ENCODE measurements around the gene SBNO2. TPM values are rescaled to one million over a fixed set of nuclear protein-coding genes. Genes with fewer than 3 reads are reported as not detected.
A peak's percentile ranks its signal among the peaks of the same experiment; 100 is the strongest.

The SBNO2 gene
- total and polyA plus RNA-seq, 9 of the 15 experiments (the other 6 are each of a cell fraction or from before 2014, with no cell fraction given), result 0.01 to 46.2 (median 6.7) TPM

- peaks cover 16 to 31% of the 10 kb centered on the region in 2 experiments for H3K4me1 ChIP-seq (replicated peaks in 1 of 2; ENCODE audit: control insufficient read depth in 2 of 2, insufficient read depth in 2 of 2, low read length in 2 of 2)
- 71% methylated on average over 10 of the region's 10 CpGs for WGBS (ENCODE audit: insufficient coverage, low coverage, missing lambda C conversion rate)
- TF ChIP-seq ZNF507 (tag; conservative IDR thresholded peaks at IDR 0.05) (no peak), ZNF175 (CRISPR knock-in tag; IDR thresholded peaks at IDR 0.05; ENCODE audit: low read depth) (no peak), EP300 (IDR thresholded peaks at IDR 0.05; ENCODE audit: low read length) (no peak), GTF2E2 (tag; IDR thresholded peaks at IDR 0.05) (no peak), ZNF146 (CRISPR knock-in tag; IDR thresholded peaks at IDR 0.05; ENCODE audit: unreplicated experiment) (no peak), BCOR (IDR thresholded peaks at IDR 0.05) (no peak)
- TF ChIP-seq, protein P1, sequence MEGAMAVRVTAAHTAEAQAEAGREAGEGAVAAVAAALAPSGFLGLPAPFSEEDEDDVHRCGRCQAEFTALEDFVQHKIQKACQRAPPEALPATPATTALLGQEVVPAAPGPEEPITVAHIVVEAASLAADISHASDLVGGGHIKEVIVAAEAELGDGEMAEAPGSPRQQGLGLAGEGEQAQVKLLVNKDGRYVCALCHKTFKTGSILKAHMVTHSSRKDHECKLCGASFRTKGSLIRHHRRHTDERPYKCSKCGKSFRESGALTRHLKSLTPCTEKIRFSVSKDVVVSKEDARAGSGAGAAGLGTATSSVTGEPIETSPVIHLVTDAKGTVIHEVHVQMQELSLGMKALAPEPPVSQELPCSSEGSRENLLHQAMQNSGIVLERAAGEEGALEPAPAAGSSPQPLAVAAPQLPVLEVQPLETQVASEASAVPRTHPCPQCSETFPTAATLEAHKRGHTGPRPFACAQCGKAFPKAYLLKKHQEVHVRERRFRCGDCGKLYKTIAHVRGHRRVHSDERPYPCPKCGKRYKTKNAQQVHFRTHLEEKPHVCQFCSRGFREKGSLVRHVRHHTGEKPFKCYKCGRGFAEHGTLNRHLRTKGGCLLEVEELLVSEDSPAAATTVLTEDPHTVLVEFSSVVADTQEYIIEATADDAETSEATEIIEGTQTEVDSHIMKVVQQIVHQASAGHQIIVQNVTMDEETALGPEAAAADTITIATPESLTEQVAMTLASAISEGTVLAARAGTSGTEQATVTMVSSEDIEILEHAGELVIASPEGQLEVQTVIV (CRISPR knock-in tag; IDR thresholded peaks at IDR 0.05; ENCODE audit: borderline replicate concordance), result no peak
- TF ChIP-seq, protein P2, sequence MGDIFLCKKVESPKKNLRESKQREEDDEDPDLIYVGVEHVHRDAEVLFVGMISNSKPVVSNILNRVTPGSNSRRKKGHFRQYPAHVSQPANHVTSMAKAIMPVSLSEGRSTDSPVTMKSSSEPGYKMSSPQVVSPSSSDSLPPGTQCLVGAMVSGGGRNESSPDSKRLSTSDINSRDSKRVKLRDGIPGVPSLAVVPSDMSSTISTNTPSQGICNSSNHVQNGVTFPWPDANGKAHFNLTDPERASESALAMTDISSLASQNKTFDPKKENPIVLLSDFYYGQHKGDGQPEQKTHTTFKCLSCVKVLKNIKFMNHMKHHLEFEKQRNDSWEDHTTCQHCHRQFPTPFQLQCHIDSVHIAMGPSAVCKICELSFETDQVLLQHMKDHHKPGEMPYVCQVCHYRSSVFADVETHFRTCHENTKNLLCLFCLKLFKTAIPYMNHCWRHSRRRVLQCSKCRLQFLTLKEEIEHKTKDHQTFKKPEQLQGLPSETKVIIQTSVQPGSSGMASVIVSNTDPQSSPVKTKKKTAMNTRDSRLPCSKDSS (IDR thresholded peaks at IDR 0.05; ENCODE audit: low read depth, partially characterized antibody), result no peak
- no peaks in the 10 kb centered on the region for H4K20me1 ChIP-seq (replicated peaks; ENCODE audit: control insufficient read depth, insufficient read depth, low read length)
- DNase-seq (ENCODE audit: extremely low read depth in 1 of 4, low spot score in 3 of 4) (no peak), FAIRE-seq (no peak), ATAC-seq (no peak)
- peak overlapping the region in 1 of 2 experiments; percentile 50; a peak in 1 of 4 replicates for H3K9ac ChIP-seq (ENCODE audit: insufficient read depth in 1 of 2, low read depth in 2 of 2, low read length in 2 of 2)
- H3K79me2 ChIP-seq (ENCODE audit: control insufficient read depth, insufficient read depth, low read length), result no peaks in the 10 kb centered on the region
- H3K9me1 ChIP-seq (ENCODE audit: control insufficient read depth, insufficient read depth, low read length), result no peaks in the 10 kb centered on the region
- intact Hi-C loops (cut with micrococcal nuclease) (no loop called here), in situ Hi-C loops (cut with MboI) (no loop called here)
- no peaks in the 10 kb centered on the region for H3K36me3 ChIP-seq (ENCODE audit: control insufficient read depth, insufficient read depth, low read length)
- no peaks in the 10 kb centered on the region for H3K27me3 ChIP-seq (ENCODE audit: control insufficient read depth in 2 of 2, insufficient read depth in 2 of 2, low read length in 2 of 2)
- ChIA-PET POLR2A (interaction anchor here (0.9 to 1.2 kb wide), 2 partner anchors 51 to 93 kb away, joined by 3 to 4 read pairs; no protein-coding TSS in a partner anchor), CTCF (ENCODE audit: low intra/inter-chr PET ratio) (interaction anchor here (0.8 kb wide), 1 partner anchor 198 kb away, joined by 9 read pairs; no protein-coding TSS in a partner anchor)
- H3K4me2 ChIP-seq (ENCODE audit: insufficient read depth, low read length), result no peak overlapping the region
- no peak overlapping the region for H2AFZ ChIP-seq (ENCODE audit: low read depth, low read length)
- H3K27ac ChIP-seq (ENCODE audit: extremely low read depth, low read depth, low read length), result no peak overlapping the region
- H3K4me3 ChIP-seq, result no peak overlapping the region
- no TSS peak for BruUV-seq (replicated peaks)
- H3K9me3 ChIP-seq (replicated peaks; ENCODE audit: control insufficient read depth, insufficient read depth, low read depth, low read length), result no peaks in the 10 kb centered on the region
These were observed 25.5 kb upstream of the SBNO2 start for GRCh38 chr19:1199531-1199930.
